Measurements from ENCODE around the gene BID.

The BID gene

DNA sequence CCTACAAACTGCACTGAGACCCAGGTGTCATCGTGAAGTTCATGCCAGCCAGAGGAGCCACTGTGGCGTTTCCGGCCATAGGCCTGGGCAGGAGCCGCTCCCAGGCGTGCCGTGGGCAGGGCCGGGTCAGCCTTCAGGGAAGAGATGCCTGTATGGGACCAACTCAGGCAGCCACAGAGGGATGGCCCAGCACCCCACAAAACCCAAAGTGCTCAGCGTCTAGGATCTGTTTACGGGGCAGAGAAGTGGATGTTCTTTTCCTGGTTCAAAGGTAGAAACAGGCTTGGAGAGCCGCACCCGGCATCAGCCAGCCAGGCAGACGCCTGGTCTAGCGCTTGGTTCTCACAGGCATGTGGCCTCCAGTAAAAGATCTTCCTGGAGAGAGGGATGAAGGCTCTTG lies 8.4 kb upstream of the BID start:
- DNase-seq, result no peak

DNA sequence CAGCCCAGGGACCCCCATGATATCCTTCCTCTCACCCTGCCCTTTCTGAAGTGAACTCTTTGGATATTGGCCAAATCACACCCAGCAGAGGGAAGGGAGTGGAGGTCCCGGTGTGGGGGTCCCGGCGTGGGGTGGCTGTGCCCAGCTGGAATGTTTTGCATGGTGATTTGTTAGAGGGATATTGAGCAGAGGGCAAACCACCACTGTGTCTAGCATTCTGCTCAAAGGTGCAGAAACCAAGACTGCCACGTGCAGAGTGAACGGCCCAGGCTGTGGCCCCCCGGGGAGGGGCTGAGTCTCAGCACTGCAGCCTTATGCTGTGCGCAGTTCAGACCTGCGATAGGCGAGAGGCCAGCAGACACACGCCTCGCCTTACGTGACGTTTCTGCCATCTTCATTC lies 7.9 kb upstream of the BID start:
- DNase-seq, result no peak

DNA sequence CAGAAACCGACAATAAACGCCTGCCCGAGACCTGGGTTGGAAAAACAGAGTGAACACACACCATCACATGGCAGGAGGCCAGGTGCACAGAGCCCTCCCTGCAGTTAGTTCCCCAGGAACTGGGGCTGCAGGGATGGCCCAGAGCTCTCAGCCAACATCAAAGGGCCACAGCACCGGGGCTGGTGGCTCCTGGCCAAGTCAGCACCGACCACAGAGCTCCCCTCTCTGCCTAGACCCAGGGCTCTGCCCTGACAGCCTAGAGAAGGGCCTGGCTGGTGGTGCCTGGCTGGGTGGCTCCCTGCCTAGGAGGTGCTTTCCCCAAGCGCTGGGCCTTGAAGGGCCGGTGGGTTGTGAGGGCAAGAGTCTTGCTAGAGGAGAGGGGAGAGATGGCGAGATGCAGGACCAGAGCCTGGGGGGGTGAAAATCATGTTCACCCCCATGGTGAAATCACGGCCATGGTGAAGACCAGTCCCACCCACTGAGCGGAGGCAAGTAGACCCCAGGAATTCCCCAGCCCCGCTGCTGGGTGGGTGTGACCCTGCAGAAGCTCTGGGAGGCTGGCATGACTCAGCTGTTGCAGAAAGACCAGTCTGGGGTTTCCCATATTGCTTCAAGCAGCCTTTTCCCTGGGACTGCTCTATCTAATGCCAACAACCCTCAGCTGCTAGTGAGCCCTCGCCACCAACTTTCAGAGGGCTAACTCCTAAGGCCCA lies 7.2 kb upstream of the BID start:
- DNase-seq, result no peak

DNA sequence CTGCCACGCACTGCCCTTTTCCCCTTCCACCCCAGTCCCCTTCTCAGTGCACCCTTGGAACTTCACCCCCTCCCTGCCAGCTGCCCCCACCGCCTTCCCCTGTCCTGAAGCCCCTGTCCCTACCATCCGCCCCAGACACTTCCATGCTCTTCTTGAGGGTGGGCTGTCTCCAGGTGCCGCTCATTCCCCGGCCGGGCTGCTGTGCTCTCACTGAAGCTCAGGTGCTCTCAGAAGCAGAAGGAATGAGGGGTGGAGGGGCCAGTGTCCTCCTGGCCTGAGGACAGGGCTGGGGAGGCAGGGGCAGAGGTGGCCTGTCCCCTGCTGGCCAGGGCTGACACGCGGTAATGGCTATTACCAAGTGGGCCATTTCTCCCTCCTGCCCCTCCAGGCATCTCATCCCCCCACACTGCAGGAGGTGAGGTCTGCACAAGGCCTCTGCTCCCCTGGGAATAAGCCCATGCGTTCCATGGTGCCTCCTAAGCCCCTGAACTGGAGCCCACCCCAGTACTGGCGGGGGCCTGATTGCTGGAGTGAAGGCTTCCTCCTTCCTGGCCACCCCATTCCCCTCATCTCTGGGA lies 6.6 kb upstream of the BID start:
- DNase-seq, result no peak

DNA sequence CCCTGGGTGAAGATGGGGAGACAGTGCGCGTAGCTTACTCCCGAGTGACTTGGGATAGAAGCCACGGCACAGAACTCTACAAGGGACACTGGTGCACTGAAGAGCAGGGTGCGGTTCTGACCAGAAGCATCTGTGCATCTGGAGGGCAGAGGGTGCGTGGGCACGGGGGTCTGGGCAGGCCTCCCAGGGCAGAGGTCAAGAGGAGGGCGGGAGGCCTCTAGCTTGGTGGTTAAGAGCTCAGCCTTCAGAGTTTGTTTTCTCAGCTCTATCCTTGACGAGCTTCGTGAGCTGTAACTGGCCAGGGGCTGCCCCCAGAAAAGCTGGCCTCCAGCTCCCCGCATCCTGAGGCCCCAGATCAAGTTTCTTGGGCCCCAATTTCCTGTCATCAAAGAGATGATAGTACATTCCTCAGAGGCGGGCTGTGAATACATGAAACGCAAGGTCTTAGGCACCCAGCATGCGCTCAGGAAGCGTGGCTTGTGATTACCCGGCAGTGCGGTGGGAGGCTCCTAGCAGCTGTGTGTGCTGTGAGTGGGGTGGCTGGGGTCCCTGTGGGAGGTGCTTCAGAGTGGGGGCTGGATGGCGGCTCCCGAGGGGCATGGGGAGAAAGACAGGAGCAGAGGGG lies 6.0 kb upstream of the BID start:
- no peak for DNase-seq

DNA sequence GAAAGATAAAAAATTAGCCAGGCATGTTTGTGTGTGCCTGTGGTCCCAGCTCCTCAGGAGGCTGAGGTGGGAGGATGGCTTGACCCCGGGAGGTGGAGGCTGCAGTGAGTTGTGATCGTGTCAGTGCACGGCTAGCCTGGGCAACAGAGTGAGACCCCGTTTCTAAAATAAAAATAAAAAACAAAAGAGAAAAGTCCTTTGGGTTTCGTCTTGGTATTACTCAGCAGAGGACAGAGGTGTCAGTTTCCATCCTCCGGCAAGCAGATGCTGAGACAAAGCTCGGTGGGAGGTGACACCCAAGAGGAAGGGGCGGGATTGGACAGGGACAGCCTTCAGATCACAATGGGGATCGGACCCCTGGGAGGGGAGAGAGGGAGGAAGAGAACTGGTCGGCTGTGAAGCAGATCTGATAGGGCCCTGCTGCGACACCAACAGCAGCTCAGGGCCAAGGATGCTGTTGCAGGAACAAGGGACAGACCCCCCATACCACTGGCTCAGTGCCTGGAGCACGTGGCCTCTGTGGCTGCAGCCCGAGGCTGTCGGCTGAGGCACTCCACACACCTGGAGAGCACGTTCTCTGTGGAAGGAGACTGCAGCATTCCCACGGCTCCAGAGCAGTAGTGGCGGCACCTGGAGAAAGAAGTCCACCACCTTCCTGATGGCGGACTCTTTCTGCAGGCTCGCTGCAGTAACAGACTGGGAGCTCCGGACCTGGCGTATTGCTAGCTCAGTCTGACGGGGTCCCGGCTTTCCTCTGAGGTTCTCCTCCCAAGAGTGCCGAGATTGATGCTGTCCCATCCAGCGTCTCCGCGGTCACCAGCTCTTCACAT lies 5.2 kb upstream of the BID start:
- DNase-seq, result no peak

DNA sequence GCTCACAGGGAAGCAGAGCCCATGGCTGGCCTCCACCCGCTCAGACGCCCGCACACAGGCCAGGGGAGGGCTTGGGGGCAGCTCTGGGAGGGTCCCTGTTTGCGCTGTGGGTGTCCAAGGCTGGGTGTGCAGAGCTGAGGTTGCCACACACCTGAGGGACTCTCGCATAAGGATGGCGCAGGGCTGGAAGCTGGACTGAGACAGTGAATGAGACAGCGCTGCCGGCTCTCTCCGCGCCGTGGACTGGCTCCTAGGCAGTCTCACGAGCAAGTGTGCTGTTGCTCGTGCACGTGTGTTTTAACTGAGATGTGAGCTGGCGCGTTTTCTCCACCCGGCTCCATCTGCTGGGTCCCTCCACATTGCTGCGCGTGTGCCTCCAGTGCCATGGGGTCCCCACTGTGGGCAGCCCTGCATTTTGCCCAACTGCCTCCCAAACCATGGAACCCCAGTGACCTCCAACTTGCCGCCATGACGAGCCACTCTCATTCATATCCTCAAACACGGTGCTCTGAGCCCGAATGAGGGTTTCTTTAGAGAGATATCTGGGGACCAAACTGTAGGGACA lies 4.2 kb upstream of the BID start:
- DNase-seq, result no peak

DNA sequence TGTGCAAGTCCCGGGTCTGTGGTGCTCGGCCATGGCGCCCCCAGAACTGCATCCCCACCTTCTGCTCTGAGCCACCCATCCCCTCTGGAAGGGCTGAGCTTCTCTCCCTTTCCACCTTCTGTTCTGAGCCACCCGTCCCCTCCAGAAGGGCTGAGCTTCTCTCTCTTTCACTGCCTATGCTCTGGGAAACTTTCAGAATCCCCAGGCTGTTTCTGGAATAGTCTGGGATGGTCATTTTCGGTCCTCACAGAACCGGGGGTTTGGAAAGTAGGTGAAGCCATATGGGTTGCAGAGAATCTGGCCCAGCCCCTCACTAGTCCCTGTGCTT lies 3.4 kb upstream of the BID start:
- no peak for DNase-seq

DNA sequence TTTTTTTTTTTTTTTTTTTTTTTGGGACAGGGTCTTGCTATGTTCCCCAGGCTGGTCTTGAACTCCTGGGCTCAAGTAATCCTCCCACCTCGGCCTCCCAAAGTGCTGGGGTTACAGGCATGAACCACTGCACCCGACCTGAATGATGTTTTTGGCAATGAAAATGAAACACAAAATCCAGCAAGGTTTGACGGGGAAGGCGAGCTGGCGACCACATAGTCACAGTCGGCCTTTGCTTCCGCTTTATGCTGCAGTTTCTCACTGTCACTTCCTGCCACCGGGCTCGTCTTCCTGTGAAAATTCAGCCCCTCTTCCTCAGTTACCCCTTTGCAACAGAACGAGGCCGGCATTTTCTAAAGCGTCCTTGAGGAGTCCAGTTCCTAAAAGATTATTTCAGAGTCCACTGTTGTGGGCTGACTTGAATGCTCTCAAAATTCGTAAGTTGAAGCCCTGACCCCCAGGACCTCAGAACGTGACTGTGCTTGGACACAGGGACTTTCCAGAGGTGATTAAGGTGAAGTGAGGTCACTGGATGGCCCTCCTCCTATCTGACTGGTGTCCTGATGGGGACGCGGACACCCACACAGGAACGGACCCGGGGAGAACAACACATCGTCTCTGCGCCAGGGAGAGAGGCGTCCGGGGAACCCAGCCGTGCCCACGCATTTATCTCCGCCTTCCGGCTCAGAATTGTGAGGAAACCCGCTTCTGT lies 2.9 kb upstream of the BID start:
- no peak for DNase-seq

DNA sequence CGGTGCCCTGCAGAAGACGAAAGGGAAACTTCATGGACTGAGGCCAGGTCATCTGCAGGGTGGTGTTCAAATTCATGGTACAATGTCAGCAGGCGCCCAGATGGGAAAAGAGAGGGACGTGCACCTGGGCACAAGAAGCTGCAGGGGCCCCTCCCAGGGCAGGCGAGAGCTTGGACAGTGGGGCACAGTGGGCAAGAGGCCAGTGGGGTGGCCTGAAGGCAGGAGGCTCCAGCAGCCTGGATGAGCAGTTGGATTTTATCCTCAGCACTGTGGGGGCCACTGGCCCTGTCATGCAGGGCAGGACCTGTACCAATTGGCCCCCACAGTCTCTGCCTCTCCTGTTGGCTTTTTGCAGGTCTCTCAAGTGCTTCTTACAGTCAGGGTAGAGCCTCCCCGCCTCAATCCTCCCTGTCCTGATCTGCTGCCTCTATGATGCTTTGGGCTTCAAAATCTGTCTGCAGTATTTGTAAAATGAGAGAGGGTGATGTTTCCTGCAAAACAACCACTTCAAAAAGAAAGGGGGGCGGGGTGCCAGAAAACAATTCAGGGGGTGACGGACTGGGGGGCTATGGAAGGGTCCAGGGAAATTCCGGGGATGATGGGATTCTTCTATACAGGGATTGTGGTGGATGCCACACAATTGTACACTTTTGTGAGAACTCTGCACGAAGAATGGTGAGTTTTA lies 1.7 kb upstream of the BID start:
- DNase-seq, result no peak

DNA sequence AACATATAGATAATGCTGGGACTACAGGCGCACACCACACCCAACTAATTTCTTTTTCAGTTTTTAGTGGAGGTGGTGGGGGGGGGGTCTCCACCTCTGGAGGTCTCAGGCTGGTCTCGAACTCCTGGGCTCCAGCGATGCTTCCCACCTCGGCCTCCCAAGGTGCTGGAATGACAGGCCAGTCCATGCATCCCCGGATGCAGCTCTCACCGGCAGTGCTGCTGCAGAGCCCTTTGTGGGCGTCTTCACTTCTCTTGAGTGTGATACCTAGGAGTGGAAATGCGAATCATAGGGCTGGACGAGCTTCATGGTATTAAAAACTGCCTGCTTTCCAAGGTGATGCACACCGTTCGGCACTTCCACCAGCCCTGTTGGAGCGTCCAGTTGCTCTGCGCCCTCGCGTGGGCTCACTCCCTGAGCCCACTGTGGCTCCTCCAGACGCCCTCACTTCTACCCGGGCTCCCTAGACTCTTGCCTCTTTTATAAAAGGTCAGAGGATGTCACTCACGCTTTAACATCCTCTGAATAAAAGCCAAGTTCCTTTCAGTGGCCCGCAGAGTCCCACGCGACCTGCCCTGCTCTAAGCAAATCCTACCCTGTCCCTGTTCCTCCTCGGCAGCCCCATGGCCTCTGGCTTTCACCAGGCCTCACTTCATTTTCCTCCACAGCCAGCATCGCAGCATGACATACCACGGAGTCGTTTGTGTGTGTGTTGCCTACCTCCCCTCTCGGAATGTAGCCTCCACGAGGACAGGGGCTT lies 837 bp upstream of the BID start:
- DNase-seq, result no peak

DNA sequence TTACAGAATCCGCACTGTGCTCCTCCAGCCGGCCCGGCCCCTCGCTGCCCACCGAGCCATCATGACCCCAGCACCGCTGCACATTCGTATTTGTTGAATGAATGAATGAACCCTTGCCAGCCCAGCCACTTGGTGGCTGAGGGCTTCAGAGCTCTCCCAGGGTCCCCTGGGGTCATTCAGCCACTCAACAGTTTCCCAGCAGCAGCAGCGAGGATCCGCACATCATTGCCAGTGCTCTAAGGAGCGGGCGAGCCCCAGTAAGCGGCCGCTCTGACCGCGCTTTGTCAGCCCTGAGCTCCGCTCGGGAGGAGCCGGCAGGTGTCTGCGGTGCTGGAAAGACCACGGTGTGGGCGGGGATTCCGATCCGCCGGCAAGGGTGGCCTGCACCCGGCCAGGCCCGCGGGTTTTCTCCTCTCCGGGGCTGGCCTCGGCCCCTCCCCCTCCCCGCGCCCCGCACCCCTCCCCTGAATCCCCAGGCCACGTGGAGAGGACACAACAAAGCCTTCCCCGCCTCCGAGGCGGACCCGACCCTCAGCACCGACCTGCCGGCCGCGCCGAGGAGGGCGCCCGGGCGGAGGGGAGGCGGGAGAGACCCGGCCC lies 563 bp downstream of the BID start:
- DNase-seq, result peak; percentile 35

DNA sequence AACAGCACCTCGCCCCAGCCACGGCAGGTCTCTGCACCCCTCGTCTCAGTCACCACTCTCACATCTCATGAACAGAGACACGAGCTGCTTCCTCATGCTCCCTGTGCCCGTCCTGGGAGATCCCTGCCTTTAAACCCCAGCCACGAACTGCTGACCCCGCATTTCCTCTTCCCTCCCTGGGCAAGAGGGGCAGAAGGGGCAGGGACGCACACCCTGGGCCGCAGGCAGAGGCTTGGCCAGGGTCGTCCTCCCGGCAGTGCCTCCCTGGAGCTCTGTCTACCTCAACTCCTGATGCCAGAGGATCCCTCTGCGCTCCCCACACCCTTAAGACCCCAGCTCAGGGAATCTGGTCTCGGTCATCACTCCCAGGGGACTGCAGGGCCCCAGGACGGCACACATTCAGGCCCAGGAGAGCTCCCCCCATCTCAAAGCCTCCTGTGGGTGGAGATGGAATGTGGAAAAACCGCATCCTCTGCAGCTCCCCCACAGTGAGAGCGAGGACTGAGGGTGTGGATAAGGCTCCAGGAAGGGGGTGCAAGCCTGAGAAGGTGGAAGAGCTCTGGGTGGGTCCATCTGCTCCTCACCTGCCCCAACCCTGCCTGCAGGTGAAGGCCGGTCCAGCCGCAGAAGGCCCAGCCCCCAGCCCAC lies 1.2 kb downstream of the BID start:
- DNase-seq, result no peak

DNA sequence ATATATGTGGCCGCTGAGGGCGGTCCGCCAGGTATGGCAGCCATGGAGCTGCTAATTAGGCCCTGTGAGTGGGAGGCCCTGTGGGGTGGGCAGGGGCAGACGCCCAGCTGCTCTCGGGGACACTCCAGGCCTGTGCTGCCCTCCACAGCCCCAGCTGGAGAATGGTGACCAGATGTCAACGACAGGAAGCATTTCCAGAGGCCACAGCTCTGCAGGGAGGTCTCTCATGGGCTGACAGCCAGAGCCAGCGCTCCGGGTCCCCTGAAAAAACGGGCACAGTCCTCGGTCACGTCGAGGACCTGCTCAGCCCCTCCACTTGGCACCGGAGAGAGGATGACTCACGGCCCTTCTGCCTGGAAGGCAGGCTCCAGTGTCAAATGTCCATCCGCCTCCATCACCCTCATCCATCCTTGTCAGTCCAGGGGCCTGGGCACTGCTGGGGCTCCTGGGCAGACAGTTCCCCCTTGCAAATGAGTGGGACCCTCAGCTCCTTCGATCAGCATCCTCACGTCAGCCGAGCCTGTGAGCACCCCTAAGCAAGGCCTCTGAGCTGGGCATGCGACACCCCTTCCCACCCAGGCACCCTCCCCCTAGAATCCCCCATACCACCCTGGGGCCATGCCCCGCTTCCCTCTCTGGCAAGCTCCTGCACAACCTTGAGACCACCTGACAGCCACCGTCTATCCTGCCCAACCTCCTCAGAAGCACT lies 1.9 kb downstream of the BID start:
- no peak for DNase-seq

DNA sequence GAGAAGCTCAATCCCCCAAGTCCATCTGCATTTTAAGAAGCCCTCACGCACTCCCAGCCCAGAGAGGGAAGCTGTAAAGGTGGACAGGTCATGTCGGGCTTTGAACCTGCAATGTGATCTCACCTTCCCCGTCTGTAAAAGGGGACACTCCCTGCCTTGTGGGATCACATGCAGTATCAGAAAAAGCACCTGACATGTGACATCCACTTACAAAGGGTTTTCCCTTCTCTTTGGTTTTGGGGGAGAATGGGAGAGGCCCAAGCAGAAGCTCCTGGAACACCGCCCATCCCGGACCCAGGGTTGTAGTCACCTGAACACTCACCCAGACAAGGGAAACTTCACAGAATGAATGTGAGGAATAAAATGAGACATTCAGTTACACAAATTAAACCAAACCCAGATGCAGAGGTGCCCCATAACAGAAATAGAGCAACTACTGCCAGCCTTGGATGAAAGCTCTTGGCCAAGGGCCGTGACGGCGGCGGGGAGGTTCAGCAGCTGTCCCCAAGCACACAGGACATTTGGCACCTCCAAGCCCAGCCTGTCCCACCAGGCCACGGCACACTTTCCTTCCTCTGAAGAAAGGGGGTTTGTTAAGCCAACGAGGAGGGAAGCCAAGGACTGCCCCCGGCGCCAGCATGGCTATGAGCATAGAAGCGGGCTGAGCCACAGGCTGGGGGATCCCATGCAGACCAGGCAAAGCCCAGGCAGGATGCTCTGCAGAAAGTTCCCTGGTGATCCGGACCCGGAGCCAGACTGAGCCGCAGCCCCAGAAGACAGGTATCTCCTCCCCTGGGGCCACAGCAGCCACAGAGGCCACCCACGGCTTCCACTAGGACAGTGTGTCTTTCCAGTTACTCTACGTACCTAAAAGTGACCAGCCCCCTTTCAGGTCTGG lies 3.8 kb downstream of the BID start:
- peak; percentile 60 for DNase-seq

DNA sequence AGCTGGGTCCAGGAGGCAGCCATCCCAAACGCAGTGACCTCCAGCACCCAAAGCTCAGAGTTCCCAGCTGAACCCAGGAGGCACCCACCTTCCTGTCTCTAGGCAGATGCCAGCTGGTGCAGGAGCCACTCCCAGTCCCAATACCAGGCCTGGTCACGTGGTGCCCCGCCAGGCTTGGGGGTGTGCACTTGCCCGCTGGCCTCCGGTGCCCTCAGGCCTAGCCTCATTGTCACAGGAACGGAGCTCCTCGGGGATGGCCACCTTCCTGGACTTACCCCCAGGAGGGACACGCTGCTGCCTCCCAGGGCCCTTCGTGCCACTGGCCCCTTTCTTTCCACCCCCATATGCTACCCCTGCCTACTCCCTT lies 4.6 kb downstream of the BID start:
- DNase-seq, result no peak

DNA sequence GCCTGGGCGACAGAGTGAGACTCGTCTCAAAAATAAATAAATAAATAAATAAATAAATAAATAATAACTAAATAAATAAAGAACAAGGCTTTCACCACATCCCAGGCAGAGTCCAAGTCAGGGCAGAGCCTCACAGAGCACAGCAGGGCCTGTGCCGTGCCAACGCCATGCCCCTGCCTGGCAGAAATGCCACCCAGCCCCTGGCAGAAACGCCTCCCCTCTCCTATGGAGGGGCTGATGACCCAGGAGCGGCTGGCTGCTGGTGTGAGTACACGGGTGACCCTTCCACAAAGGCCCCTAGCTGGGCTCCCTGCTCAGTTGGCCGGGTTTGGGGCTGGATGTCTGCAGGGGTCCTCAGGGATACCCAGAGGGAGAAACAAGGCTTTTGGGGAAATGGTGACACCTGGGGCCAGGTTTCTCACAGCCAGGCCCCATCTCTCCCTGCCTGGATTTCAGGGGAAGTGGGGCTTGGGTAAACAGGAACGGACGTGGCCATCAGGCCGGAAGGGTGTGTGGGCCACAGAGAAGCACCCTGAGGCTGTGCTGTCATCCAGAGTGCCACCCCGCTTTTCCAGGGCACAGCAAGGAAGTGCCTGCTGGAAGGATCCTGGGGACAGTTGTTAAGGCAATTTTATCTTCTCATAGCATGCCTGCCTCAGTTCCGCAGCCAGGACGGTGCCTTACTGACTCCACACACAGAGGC lies 5.1 kb downstream of the BID start:
- DNase-seq, result no peak

All from midbrain (tissue), 1 donor.